SU-DHL-6 (cell line): ENCODE measurements around the gene ENOX2.

ENCODE experiments used
- EZH2phosphoT487 ChIP-seq: fragments of 200-600 bp; sonication (generic), shearing (Covaris generic); conservative IDR thresholded peaks from 2 replicates; pipeline ENCODE4 v1.6.1; 2018; ENCODE audit warnings: mild to moderate bottlenecking, antibody characterized with exemption, low read length, moderate library complexity, mixed read lengths
- TF ChIP-seq, protein P1 (sequence below): fragments of 200-600 bp; sonication (generic); IDR thresholded peaks from one replicate; pipeline ENCODE4 v1.5.1; 2017; ENCODE audit warnings: antibody characterized with exemption, mild to moderate bottlenecking, low read length, moderate library complexity; ENCODE audit not compliant: insufficient read depth, poor library complexity, severe bottlenecking

DNA sequence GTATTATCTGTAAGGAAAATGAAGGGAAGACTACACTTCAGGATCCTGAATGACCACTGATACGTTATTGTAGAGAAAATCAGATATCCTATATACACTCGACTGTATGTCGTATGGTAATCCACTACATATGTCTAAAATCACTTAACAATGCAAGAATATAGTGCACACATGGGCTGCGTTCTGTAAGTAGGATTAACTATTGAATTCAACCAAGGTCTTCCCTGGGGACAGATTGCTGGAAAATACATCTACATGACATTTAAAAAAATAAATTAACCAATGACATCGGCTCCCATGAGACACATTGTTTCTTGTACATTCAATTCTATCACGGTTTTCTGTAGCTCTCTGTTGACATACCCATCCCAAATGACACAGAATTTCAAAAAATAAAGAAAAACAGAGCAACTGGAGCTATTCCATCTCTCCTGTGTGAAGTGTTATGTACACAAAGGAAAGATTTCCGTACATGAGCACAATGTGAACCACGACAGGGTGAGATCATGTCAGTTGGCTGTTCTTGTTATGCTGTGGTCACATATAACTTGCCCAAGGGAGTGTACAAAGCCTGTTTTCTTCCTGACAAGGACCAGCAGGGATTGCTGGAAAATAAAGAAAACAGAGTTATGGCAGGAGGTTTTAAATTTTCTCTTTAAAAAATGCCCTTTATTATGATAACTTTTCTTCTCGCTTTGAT lies 6.1 kb downstream of the ENOX2 start:
- TF ChIP-seq, protein P1, sequence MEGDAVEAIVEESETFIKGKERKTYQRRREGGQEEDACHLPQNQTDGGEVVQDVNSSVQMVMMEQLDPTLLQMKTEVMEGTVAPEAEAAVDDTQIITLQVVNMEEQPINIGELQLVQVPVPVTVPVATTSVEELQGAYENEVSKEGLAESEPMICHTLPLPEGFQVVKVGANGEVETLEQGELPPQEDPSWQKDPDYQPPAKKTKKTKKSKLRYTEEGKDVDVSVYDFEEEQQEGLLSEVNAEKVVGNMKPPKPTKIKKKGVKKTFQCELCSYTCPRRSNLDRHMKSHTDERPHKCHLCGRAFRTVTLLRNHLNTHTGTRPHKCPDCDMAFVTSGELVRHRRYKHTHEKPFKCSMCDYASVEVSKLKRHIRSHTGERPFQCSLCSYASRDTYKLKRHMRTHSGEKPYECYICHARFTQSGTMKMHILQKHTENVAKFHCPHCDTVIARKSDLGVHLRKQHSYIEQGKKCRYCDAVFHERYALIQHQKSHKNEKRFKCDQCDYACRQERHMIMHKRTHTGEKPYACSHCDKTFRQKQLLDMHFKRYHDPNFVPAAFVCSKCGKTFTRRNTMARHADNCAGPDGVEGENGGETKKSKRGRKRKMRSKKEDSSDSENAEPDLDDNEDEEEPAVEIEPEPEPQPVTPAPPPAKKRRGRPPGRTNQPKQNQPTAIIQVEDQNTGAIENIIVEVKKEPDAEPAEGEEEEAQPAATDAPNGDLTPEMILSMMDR: no peak
- no peak for TF ChIP-seq EZH2phosphoT487
